RWPE1 (cell line): ENCODE results near the gene MORC2.
A peak's percentile ranks its signal among the peaks of the same experiment; 100 is the strongest.

ENCODE experiments used
- CTCF ChIA-PET: fragments of 350-600 bp; sonication (Branson Sonifier 250); formaldehyde crosslinking; extraction: SDS; loops from one replicate; lab custom pipeline; 2021; lab: Yijun Ruan, JAX
- POLR2A ChIA-PET: fragments of 400-600 bp; formaldehyde crosslinking; extraction: SDS; loops from one replicate; lab custom pipeline; 2020; ENCODE audit warnings: antibody characterized with exemption; ENCODE audit not compliant: low non-redundant PET; lab: Yijun Ruan, JAX
- DNase-seq: peaks from one replicate; pipeline ENCODE4 v3.0.0; 2012; ENCODE audit warnings: low spot score
- H3K27ac ChIP-seq: fragments of 450-650 bp; 2 replicates; pipeline ENCODE4 v1.5.1; 2017
- TF ChIP-seq, protein P1 (sequence below): fragments of 450-650 bp; conservative IDR thresholded peaks from 2 replicates; pipeline ENCODE4 v1.5.1; 2017; ENCODE audit warnings: low read depth, mild to moderate bottlenecking

The MORC2 gene

GRCh38 chr22:30927806-30928205 is 40.8 kb downstream of the MORC2 start:
- no peak overlapping the region for H3K27ac ChIP-seq
- DNase-seq = no peak
- CTCF ChIA-PET = no interaction called here
- POLR2A ChIA-PET = no interaction called here
- TF ChIP-seq, protein P1, sequence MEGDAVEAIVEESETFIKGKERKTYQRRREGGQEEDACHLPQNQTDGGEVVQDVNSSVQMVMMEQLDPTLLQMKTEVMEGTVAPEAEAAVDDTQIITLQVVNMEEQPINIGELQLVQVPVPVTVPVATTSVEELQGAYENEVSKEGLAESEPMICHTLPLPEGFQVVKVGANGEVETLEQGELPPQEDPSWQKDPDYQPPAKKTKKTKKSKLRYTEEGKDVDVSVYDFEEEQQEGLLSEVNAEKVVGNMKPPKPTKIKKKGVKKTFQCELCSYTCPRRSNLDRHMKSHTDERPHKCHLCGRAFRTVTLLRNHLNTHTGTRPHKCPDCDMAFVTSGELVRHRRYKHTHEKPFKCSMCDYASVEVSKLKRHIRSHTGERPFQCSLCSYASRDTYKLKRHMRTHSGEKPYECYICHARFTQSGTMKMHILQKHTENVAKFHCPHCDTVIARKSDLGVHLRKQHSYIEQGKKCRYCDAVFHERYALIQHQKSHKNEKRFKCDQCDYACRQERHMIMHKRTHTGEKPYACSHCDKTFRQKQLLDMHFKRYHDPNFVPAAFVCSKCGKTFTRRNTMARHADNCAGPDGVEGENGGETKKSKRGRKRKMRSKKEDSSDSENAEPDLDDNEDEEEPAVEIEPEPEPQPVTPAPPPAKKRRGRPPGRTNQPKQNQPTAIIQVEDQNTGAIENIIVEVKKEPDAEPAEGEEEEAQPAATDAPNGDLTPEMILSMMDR = no peak

GRCh38 chr22:30926706-30927105 is 41.9 kb downstream of the MORC2 start:
- ChIA-PET CTCF (no interaction called here), POLR2A (no interaction called here)
- no peak overlapping the region for H3K27ac ChIP-seq
- DNase-seq = no peak
- TF ChIP-seq, protein P1 = no peak

- H3K27ac ChIP-seq = no peak overlapping the region
- ChIA-PET CTCF (interaction anchor here (0.5 kb wide), 1 partner anchor 186 kb away, joined by 3 read pairs; no protein-coding TSS in a partner anchor), POLR2A (no interaction called here)
- DNase-seq = no peak
- TF ChIP-seq, protein P1 = no peak
Observed at GRCh38 chr22:30925667-30926066, 42.9 kb downstream of the MORC2 start.

DNA sequence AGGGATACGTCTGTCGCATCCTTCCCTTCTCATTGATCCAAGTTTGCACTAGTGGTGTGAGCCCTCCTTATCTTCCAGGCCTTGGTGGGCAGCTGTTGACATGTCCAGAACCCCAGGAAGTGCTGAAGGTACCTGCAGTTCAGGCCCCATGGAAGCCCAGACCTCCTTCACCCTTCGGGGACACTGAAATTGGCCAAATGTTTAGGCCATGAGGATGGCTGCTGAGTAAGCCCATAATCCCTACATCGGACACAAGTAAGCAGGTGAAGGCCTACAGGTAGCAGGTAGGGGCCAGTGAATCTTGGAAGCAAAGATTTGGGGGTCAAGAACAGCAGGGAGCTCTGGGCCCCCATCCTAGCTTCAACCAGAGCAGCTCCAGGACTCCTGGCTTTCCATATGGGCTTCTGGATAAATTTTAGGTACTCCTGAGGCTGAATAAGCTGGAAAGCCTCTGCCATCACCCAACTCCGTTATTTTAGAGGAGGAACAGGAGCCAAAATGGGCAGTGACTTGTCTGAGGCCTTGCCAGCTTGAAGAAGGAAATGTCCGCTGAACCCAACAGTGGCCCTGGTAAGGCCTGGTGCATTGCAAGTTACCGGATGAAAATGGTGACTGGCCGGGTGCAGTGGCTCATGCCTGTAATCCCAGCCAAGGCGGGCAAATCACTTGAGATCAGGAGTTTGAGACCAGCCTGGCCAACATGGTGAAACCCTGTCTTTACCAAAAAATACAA is 45.2 kb downstream of the MORC2 start:
- no peak overlapping the region for H3K27ac ChIP-seq
- ChIA-PET POLR2A (no interaction called here), CTCF (interaction anchor here (1.2 kb wide), 1 partner anchor 160 kb away, joined by 3 read pairs; no protein-coding TSS in a partner anchor)
- TF ChIP-seq, protein P1 = no peak
- DNase-seq = no peak

- CTCF ChIA-PET = interaction anchor here (1.2 kb wide), 1 partner anchor 161 kb away, joined by 3 read pairs; no protein-coding TSS in a partner anchor
Observed at GRCh38 chr22:30922151-30922611, 46.4 kb downstream of the MORC2 start.

GRCh38 chr22:30921108-30921507 is 47.5 kb downstream of the MORC2 start:
- TF ChIP-seq, protein P1 = no peak
- H3K27ac ChIP-seq = no peak overlapping the region
- CTCF ChIA-PET = interaction anchor here (0.6 to 1.7 kb wide), 3 partner anchors 25 to 334 kb away, joined by 3 to 10 read pairs (median 4); no protein-coding TSS in a partner anchor
- POLR2A ChIA-PET = no interaction called here
- peak; percentile 9 for DNase-seq

More at GRCh38 chr22:30922151-30922611, 46.4 kb downstream of the MORC2 start:
- TF ChIP-seq, protein P1 = no peak
- POLR2A ChIA-PET = no interaction called here
- no peak for DNase-seq
- no peak overlapping the region for H3K27ac ChIP-seq
